DOHH2 (cell line): ENCODE measurements around the gene UBR3.

Experiments used
- H3F3A ChIP-seq: fragments of 200-600 bp; sonication (generic), shearing (Covaris generic); 2 replicates; pipeline ENCODE4 v1.6.0; 2016; ENCODE audit warnings: antibody characterized with exemption, mild to moderate bottlenecking; ENCODE audit not compliant: control insufficient read depth, insufficient read depth
- H3K27ac ChIP-seq: fragments of 200-600 bp; sonication (generic); 2 replicates; pipeline ENCODE4 v1.5.1; 2014; ENCODE audit warnings: low read depth, mild to moderate bottlenecking, low read length, moderate library complexity
- H3K27me3 ChIP-seq: fragments of 200-600 bp; sonication (generic); 2 replicates; pipeline ENCODE4 v1.6.1; 2014; ENCODE audit warnings: mild to moderate bottlenecking, low read length, mixed read lengths; ENCODE audit not compliant: control insufficient read depth
- H3K36me3 ChIP-seq: fragments of 200-600 bp; sonication (generic); 2 replicates; pipeline ENCODE4 v1.6.1; 2014; ENCODE audit warnings: mild to moderate bottlenecking, low read length, moderate library complexity, mixed read lengths; ENCODE audit not compliant: control insufficient read depth
- H3K4me1 ChIP-seq: fragments of 200-600 bp; sonication (generic); 2 replicates; pipeline ENCODE4 v1.6.1; 2014; ENCODE audit warnings: mild to moderate bottlenecking, low read length, mixed read lengths; ENCODE audit not compliant: control insufficient read depth
- H3K4me2 ChIP-seq: fragments of 200-600 bp; sonication (generic); 2 replicates; pipeline ENCODE4 v1.6.0; 2014; ENCODE audit warnings: mild to moderate bottlenecking, low read length, moderate library complexity
- H3K4me3 ChIP-seq: fragments of 200-600 bp; sonication (generic); 2 replicates; pipeline ENCODE4 v1.5.1; 2014; ENCODE audit warnings: mild to moderate bottlenecking, low read length, mixed read lengths
- H3K79me2 ChIP-seq: fragments of 200-600 bp; sonication (generic); 2 replicates; pipeline ENCODE4 v1.6.1; 2014; ENCODE audit warnings: mild to moderate bottlenecking, low read length, mixed read lengths; ENCODE audit not compliant: control insufficient read depth
- H3K9me2 ChIP-seq: fragments of 200-600 bp; sonication (generic); replicated peaks from 2 replicates; pipeline ENCODE4 v1.6.1; 2014; ENCODE audit warnings: mild to moderate bottlenecking, low read length, mixed read lengths; ENCODE audit not compliant: control insufficient read depth
- H3K9me3 ChIP-seq: fragments of 200-600 bp; sonication (generic); 2 replicates; pipeline ENCODE4 v1.6.1; 2014; ENCODE audit warnings: antibody characterized with exemption, low read length, mixed read lengths; ENCODE audit not compliant: control insufficient read depth, insufficient read depth
- H4K20me1 ChIP-seq: fragments of 200-600 bp; sonication (generic); 2 replicates; pipeline ENCODE4 v1.6.0; 2014; ENCODE audit warnings: low read depth, mild to moderate bottlenecking, antibody characterized with exemption, low read length, moderate library complexity; ENCODE audit not compliant: control insufficient read depth, insufficient read depth
- EZH2phosphoT487 ChIP-seq: fragments of 200-600 bp; sonication (generic); IDR thresholded peaks from 2 replicates; pipeline ENCODE4 v1.6.1; 2017; ENCODE audit warnings: borderline replicate concordance, mild to moderate bottlenecking, antibody characterized with exemption, low read length, moderate library complexity, mixed read lengths
- TF ChIP-seq, protein P1 (sequence below): fragments of 200-600 bp; sonication (generic); IDR thresholded peaks from one replicate; pipeline ENCODE4 v1.5.1; 2014; ENCODE audit warnings: antibody characterized with exemption, mild to moderate bottlenecking, low read depth, low read length; ENCODE audit not compliant: poor library complexity, severe bottlenecking

The UBR3 gene

DNA sequence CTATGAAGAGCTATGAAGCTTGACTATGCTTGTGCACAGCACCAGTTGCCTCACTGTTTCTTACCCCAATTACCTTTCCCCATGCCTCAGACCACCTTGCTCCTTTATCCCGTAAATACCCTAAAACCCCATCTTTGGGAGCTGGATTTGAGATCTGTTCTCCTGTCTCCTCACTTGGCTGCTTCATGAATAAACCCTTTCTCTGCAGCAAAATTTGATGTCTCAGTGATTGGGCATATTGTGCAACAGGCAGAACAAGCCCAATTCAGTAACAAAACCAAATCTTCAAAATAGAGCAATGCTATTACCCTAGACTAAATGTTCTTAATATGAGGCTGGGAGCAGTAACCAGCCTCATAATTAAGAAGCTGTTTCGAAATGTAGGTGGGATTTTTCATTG is 32.1 kb upstream of the UBR3 start:
- Histone ChIP-seq H3K4me1 (peaks cover 8% of the 10 kb centered on the region), H3K36me3 (peaks cover 13% of the 10 kb centered on the region), H3F3A (peaks cover 7% of the 10 kb centered on the region), H3K27ac (no peak overlapping the region), H3K9me3 (no peaks in the 10 kb centered on the region), H3K79me2 (peaks cover 14% of the 10 kb centered on the region), H4K20me1 (no peaks in the 10 kb centered on the region), H3K27me3 (no peaks in the 10 kb centered on the region), H3K4me3 (no peak overlapping the region), H3K9me2 (no peaks in the 10 kb centered on the region), H3K4me2 (no peak overlapping the region)
- no peak for TF ChIP-seq EZH2phosphoT487
- TF ChIP-seq, protein P1, sequence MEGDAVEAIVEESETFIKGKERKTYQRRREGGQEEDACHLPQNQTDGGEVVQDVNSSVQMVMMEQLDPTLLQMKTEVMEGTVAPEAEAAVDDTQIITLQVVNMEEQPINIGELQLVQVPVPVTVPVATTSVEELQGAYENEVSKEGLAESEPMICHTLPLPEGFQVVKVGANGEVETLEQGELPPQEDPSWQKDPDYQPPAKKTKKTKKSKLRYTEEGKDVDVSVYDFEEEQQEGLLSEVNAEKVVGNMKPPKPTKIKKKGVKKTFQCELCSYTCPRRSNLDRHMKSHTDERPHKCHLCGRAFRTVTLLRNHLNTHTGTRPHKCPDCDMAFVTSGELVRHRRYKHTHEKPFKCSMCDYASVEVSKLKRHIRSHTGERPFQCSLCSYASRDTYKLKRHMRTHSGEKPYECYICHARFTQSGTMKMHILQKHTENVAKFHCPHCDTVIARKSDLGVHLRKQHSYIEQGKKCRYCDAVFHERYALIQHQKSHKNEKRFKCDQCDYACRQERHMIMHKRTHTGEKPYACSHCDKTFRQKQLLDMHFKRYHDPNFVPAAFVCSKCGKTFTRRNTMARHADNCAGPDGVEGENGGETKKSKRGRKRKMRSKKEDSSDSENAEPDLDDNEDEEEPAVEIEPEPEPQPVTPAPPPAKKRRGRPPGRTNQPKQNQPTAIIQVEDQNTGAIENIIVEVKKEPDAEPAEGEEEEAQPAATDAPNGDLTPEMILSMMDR: no peak

DNA sequence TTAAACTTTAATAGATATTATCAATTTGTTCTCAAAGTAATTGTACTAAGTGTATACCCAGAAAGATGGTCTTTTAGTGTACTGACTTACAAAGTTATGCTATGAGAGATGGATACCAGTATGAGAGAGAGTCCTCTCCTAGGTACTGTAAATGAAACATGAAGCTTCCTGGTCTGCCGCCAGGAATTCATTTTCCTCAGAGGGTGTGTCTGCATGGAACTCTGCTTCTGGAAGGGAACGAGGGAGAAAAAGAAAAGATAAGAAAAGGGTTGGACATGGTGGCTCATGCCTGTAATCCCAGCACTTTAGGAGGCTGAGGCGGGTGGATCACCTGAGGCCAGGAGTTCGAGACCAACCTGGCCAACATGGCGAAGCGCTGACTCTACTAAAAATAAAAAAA is 30.8 kb upstream of the UBR3 start:
- TF ChIP-seq, protein P1: no peak
- Histone ChIP-seq H3K9me2 (no peaks in the 10 kb centered on the region), H3K79me2 (peaks cover 26% of the 10 kb centered on the region), H4K20me1 (no peaks in the 10 kb centered on the region), H3F3A (peaks cover 7% of the 10 kb centered on the region), H3K4me3 (no peak overlapping the region), H3K9me3 (no peaks in the 10 kb centered on the region), H3K27ac (no peak overlapping the region), H3K4me1 (peaks cover 17% of the 10 kb centered on the region), H3K27me3 (no peaks in the 10 kb centered on the region), H3K4me2 (no peak overlapping the region), H3K36me3 (peaks cover 21% of the 10 kb centered on the region)

DNA sequence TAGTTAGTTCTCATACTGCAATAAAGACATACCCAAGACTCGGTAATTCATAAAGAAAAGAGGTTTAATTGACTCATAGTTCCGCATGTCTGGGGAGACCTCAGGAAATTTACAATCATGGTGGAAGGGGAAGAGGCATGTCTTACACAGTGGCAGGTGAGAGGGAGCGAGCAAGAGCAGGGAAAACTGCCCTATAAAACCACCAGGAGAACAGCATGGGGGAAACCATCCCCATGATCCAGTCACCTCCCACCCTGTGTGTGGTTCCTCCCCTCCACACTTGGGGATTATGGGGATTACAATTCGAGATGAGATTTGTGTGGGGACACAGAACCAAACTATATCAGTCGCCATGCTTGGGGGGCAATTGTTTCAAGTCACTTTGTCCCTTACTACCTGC is 29.7 kb upstream of the UBR3 start:
- no peaks in the 10 kb centered on the region for H3K27me3 ChIP-seq
- H3K9me2 ChIP-seq: no peaks in the 10 kb centered on the region
- no peaks in the 10 kb centered on the region for H3K9me3 ChIP-seq
- H3F3A ChIP-seq: peaks cover 7% of the 10 kb centered on the region
- no peak overlapping the region for H3K27ac ChIP-seq
- no peak overlapping the region for H3K4me2 ChIP-seq
- no peak for TF ChIP-seq EZH2phosphoT487
- TF ChIP-seq, protein P1: no peak
- peaks cover 38% of the 10 kb centered on the region for H3K79me2 ChIP-seq
- H3K36me3 ChIP-seq: peaks cover 33% of the 10 kb centered on the region
- H4K20me1 ChIP-seq: no peaks in the 10 kb centered on the region
- peaks cover 28% of the 10 kb centered on the region for H3K4me1 ChIP-seq
- no peak overlapping the region for H3K4me3 ChIP-seq

DNA sequence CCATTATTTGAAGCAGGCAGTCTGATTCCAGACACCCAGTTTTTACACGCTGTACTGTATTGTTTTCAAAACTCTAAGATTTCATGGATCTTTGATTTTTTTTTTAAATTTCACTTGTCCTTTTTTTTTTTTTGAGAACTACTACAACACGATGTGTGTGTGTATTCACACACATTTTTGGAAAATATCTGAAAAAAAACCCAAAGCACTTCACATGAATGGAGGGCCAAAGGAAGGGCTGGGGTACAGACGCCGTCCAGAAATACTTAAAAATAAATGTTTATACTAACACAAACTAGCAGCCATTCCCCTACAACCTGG is 28.9 kb upstream of the UBR3 start:
- no peaks in the 10 kb centered on the region for H3K9me2 ChIP-seq
- H3F3A ChIP-seq: peaks cover 7% of the 10 kb centered on the region
- no peak for TF ChIP-seq EZH2phosphoT487
- TF ChIP-seq, protein P1: no peak
- peak overlapping the region; percentile 92 for H3K4me2 ChIP-seq
- no peaks in the 10 kb centered on the region for H4K20me1 ChIP-seq
- H3K4me3 ChIP-seq: peak overlapping the region; percentile 83
- peaks cover 46% of the 10 kb centered on the region for H3K79me2 ChIP-seq
- peak overlapping the region; percentile 90 for H3K27ac ChIP-seq
- H3K36me3 ChIP-seq: peaks cover 40% of the 10 kb centered on the region
- peaks cover 28% of the 10 kb centered on the region for H3K4me1 ChIP-seq
- no peaks in the 10 kb centered on the region for H3K27me3 ChIP-seq
- H3K9me3 ChIP-seq: no peaks in the 10 kb centered on the region
